Upper lobe of left lung (tissue), 6 donors: Measurements from ENCODE around the gene SNX5. TPM values are rescaled to one million over a fixed set of nuclear protein-coding genes. Genes with fewer than 3 reads are reported as not detected.

Experiments used
- ATAC-seq, 2 donors: fragments of 200-7000 bp; cut with Tn5 transposase; one replicate each; pipeline ENCODE4 v1.9.1; 2022; ENCODE audit warnings: mild to moderate bottlenecking in 2 of 2, moderate library complexity in 2 of 2; ENCODE audit not compliant: low FRiP score in 2 of 2
- DNase-seq, 2 donors: peaks; one replicate each; pipeline ENCODE4 v3.0.0-alpha.2; 2019 to 2020
- H3K27ac ChIP-seq, 4 donors: fragments of 200-600 bp; sonication (generic); one replicate each; pipeline ENCODE4 v1.5.1; 2016 to 2019
- H3K27me3 ChIP-seq, 4 donors: fragments of 200-600 bp; sonication (generic); one replicate each; pipeline ENCODE4 v1.5.1; 2017 to 2019
- H3K36me3 ChIP-seq, 4 donors: fragments of 200-600 bp; sonication (generic); one replicate each; pipeline ENCODE4 v1.5.1; 2016 to 2019
- H3K4me1 ChIP-seq, 4 donors: fragments of 200-600 bp; sonication (generic); one replicate each; pipeline ENCODE4 v1.5.1; 2018 to 2019
- H3K4me3 ChIP-seq, 4 donors: fragments of 200-600 bp; sonication (generic); one replicate each; pipeline ENCODE4 v1.5.1; 2017 to 2019; ENCODE audit warnings: mild to moderate bottlenecking in 2 of 4, moderate library complexity in 1 of 4
- H3K9me3 ChIP-seq, 4 donors: fragments of 200-600 bp; sonication (generic); one replicate each; pipeline ENCODE4 v1.5.1; 2018 to 2019
- CTCF ChIP-seq, 6 experiments: fragments of 450-650 bp in 4 of 6; fragments of 200-600 bp in 2 of 6; sonication (generic) in 2 of 6; IDR thresholded peaks; one replicate each; pipeline ENCODE4 v1.5.1; 2016 to 2019; ENCODE audit warnings: antibody characterized with exemption in 6 of 6
- EP300 ChIP-seq, 4 donors: sonication (generic); formaldehyde crosslinking; IDR thresholded peaks; one replicate each; pipeline ENCODE4 v1.5.1; 2017; ENCODE audit warnings: antibody characterized with exemption in 4 of 4, control low read depth in 2 of 4
- POLR2A ChIP-seq, 4 donors: fragments of 450-650 bp; IDR thresholded peaks; one replicate each; pipeline ENCODE4 v1.5.1; 2016 to 2017; ENCODE audit warnings: antibody characterized with exemption in 4 of 4, mild to moderate bottlenecking in 2 of 4
- POLR2AphosphoS5 ChIP-seq, 2 donors: sonication (generic); formaldehyde crosslinking; IDR thresholded peaks; one replicate each; pipeline ENCODE4 v1.5.1; 2017; ENCODE audit warnings: antibody characterized with exemption in 2 of 2
- WGBS, 2 donors: methylation state at CpG; one replicate each; pipeline ENCODE4 v1.1.5; 2017 to 2018; 5-methylcytosine and 5-hydroxymethylcytosine counted together
- total RNA-seq, 6 donors: library from RNA; depleted of rRNA in 4 of 6; stranded (reverse); fragments of >200 nt in 4 of 6; gene quantifications; one replicate each; pipeline versions ENCODE4 v1.1.0 to v1.2.1, GENCODE V29; 2016 to 2021
- donor health status: DM: no; HTN: no; CAD: no; lungs with moderate emphysema.
- donor health status: DM: no; HTN: yes; CAD: no; lungs with severe emphysema.

The SNX5 gene
- total RNA-seq, 6 donors from 2014 or later: 72.0 to 177 (median 111) TPM

- H3K27me3 ChIP-seq: no peaks in the 10 kb centered on the region
- H3K4me1 ChIP-seq: peaks cover 0 to under 1% (median 0%) of the 10 kb centered on the region in 4 donors
- H3K36me3 ChIP-seq: no peaks in the 10 kb centered on the region
- H3K9me3 ChIP-seq: no peaks in the 10 kb centered on the region
- ATAC-seq: no peak
- TF ChIP-seq EP300 (IDR thresholded peaks at IDR 0.05): no peak
- no peak for TF ChIP-seq CTCF (IDR thresholded peaks at IDR 0.05)
- TF ChIP-seq POLR2A (IDR thresholded peaks at IDR 0.05): no peak
- TF ChIP-seq POLR2AphosphoS5 (IDR thresholded peaks at IDR 0.05): no peak
- 92 to 98% methylated on average over 2 of the region's 2 CpGs for WGBS, 2 donors
- H3K27ac ChIP-seq: no peak overlapping the region
- no peak overlapping the region for H3K4me3 ChIP-seq
- DNase-seq: no peak
Observed at GRCh38 chr20:18012901-18013300, 44.3 kb upstream of the SNX5 start.

GRCh38 chr20:18011951-18012645, 43.5 kb upstream of the SNX5 start:
- TF ChIP-seq POLR2AphosphoS5 (IDR thresholded peaks at IDR 0.05): no peak
- TF ChIP-seq EP300 (IDR thresholded peaks at IDR 0.05): no peak
- no peak for TF ChIP-seq CTCF (IDR thresholded peaks at IDR 0.05)
- TF ChIP-seq POLR2A (IDR thresholded peaks at IDR 0.05): no peak
- Histone ChIP-seq H3K36me3 (no peaks in the 10 kb centered on the region), H3K9me3 (no peaks in the 10 kb centered on the region), H3K4me1 (peaks cover 0 to 7% (median 1%) of the 10 kb centered on the region in 4 donors), H3K4me3 (no peak overlapping the region), H3K27me3 (no peaks in the 10 kb centered on the region), H3K27ac (no peak overlapping the region)
- 89 to 92% methylated on average over 21 of the region's 21 CpGs for WGBS, 2 donors
- DNase-seq: peak in 1 of 2 donors; percentile 62
- no peak for ATAC-seq

- DNase-seq: no peak
- 86 to 89% methylated on average over 14 of the region's 14 CpGs for WGBS, 2 donors
- no peak overlapping the region for H3K27ac ChIP-seq
- no peaks in the 10 kb centered on the region for H3K36me3 ChIP-seq
- no peak for TF ChIP-seq CTCF (IDR thresholded peaks at IDR 0.05)
- ATAC-seq: no peak
- H3K4me3 ChIP-seq: no peak overlapping the region
- no peaks in the 10 kb centered on the region for H3K27me3 ChIP-seq
- no peaks in the 10 kb centered on the region for H3K9me3 ChIP-seq
- peaks cover 0 to 12% (median 3%) of the 10 kb centered on the region in 4 donors for H3K4me1 ChIP-seq
Observed at GRCh38 chr20:18011482-18011881, 42.9 kb upstream of the SNX5 start.

- no peaks in the 10 kb centered on the region for H3K27me3 ChIP-seq
- no peak overlapping the region for H3K4me3 ChIP-seq
- DNase-seq (no peak), ATAC-seq (no peak)
- WGBS, 2 donors: 77 to 81% methylated on average over 7 of the region's 7 CpGs
- peaks cover 0 to 20% (median 9%) of the 10 kb centered on the region in 4 donors for H3K4me1 ChIP-seq
- no peaks in the 10 kb centered on the region for H3K36me3 ChIP-seq
- no peak for TF ChIP-seq CTCF (IDR thresholded peaks at IDR 0.05)
- no peak for TF ChIP-seq POLR2A (IDR thresholded peaks at IDR 0.05)
- TF ChIP-seq POLR2AphosphoS5 (IDR thresholded peaks at IDR 0.05): no peak
- no peak for TF ChIP-seq EP300 (IDR thresholded peaks at IDR 0.05)
- no peak overlapping the region for H3K27ac ChIP-seq
- no peaks in the 10 kb centered on the region for H3K9me3 ChIP-seq
Observed at GRCh38 chr20:18009116-18009515, 40.5 kb upstream of the SNX5 start.
